K562 (cell line): ENCODE measurements around the gene ADARB2. TPM values are rescaled to one million over a fixed set of nuclear protein-coding genes. Genes with fewer than 3 reads are reported as not detected.
"Not testable (repeated sequence)": the region's sequence is repeated elsewhere in the genome, so short reads cannot be mapped to it uniquely, and the experiment has no call there.

Source experiments
- ATAC-seq: fragments of 200-7000 bp; cut with Tn5 transposase; 3 replicates; pipeline ENCODE4 v1.9.1; 2020; ENCODE audit warnings: moderate library complexity
- BruUV-seq: library from RNA; stranded (reverse); fragments of 400-500 nt; replicated peaks from 2 replicates; lab custom pipeline; 2021; lab: Mats Ljungman, UMichigan
- CTCF ChIA-PET: fragments of 300-600 bp; formaldehyde crosslinking; extraction: SDS; loops from one replicate; lab custom pipeline; 2021; ENCODE audit warnings: low intra/inter-chr PET ratio; lab: Yijun Ruan, JAX
- POLR2A ChIA-PET: fragments of 300-600, 350-650 bp; sonication (Branson Sonifier 250); formaldehyde crosslinking; extraction: SDS; loops from one replicate; lab custom pipeline; 2021; ENCODE audit warnings: antibody characterized with exemption, inconsistent platforms; lab: Yijun Ruan, JAX
- DNase-seq, 4 experiments: peaks; one replicate each; pipeline versions ENCODE4 v3.0.0 to v3.0.0-alpha.2; 2011 to 2018; ENCODE audit warnings: low spot score in 3 of 4, mixed read lengths in 3 of 4; ENCODE audit errors: extremely low read depth in 1 of 4
- FAIRE-seq: peaks from 2 replicates; lab custom pipeline; 2011; peaks lifted over from hg19 to GRCh38; lab: Jason Lieb, UNC
- H2AFZ ChIP-seq: 2 replicates; pipeline ENCODE4 v1.6.0; 2011; ENCODE audit warnings: low read depth, low read length, control low read depth, inconsistent platforms
- H3K27ac ChIP-seq: fragments of 200-600 bp; 3 replicates; pipeline ENCODE4 v1.8.0; 2011; ENCODE audit warnings: low read depth, mild to moderate bottlenecking, control low read depth, inconsistent platforms, low read length, moderate library complexity, mixed read lengths; ENCODE audit errors: extremely low read depth
- H3K27me3 ChIP-seq, 2 experiments: fragments of 300-600 bp in 1 of 2; 2 replicates in 1 of 2; 3 replicates in 1 of 2; pipeline versions ENCODE4 v1.6.0 to v1.8.0; 2011; ENCODE audit warnings: inconsistent platforms in 2 of 2, low read length in 2 of 2, mild to moderate bottlenecking in 1 of 2, mixed read lengths in 1 of 2, moderate library complexity in 1 of 2; ENCODE audit not compliant: control insufficient read depth in 2 of 2, insufficient read depth in 2 of 2
- H3K36me3 ChIP-seq: fragments of 300-600 bp; 3 replicates; pipeline ENCODE4 v1.8.0; 2011; ENCODE audit warnings: mild to moderate bottlenecking, low read length, inconsistent platforms; ENCODE audit not compliant: control insufficient read depth, insufficient read depth
- H3K4me1 ChIP-seq, 2 experiments: fragments of 200-600 bp in 1 of 2; replicated peaks in 1 of 2; 2 replicates in 1 of 2; 3 replicates in 1 of 2; pipeline versions ENCODE4 v1.5.1 to v1.8.0; 2011; ENCODE audit warnings: inconsistent platforms in 2 of 2, low read length in 2 of 2, mild to moderate bottlenecking in 1 of 2, mixed read lengths in 1 of 2, moderate library complexity in 1 of 2; ENCODE audit not compliant: control insufficient read depth in 2 of 2, insufficient read depth in 2 of 2
- H3K4me2 ChIP-seq: 2 replicates; pipeline ENCODE4 v1.6.1; 2011; ENCODE audit warnings: low read length, control low read depth, inconsistent platforms, mixed read lengths; ENCODE audit not compliant: insufficient read depth
- H3K4me3 ChIP-seq: fragments of 200-600 bp; sonication (generic), shearing (Covaris generic); 2 replicates; pipeline ENCODE4 v1.5.1; 2016; ENCODE audit warnings: control low read depth, inconsistent platforms
- H3K79me2 ChIP-seq: fragments of 200-600 bp; 3 replicates; pipeline ENCODE4 v1.8.0; 2011; ENCODE audit warnings: low read length, inconsistent platforms; ENCODE audit not compliant: control insufficient read depth, insufficient read depth
- H3K9ac ChIP-seq, 2 experiments: 2 replicates each; pipeline versions ENCODE4 v1.6.0 to v1.6.1; 2011; ENCODE audit warnings: low read depth in 2 of 2, low read length in 2 of 2, control low read depth in 1 of 2, inconsistent platforms in 1 of 2, mild to moderate bottlenecking in 1 of 2, mixed read lengths in 1 of 2; ENCODE audit not compliant: insufficient read depth in 1 of 2
- H3K9me1 ChIP-seq: one replicate; pipeline ENCODE4 v1.6.0; 2011; ENCODE audit warnings: inconsistent platforms, mild to moderate bottlenecking, low read length, moderate library complexity; ENCODE audit not compliant: control insufficient read depth, insufficient read depth
- H3K9me3 ChIP-seq: replicated peaks from 2 replicates; pipeline ENCODE4 v1.5.1; 2011; ENCODE audit warnings: low read depth, low read length, inconsistent platforms; ENCODE audit not compliant: control insufficient read depth, insufficient read depth
- H4K20me1 ChIP-seq: replicated peaks from 2 replicates; pipeline ENCODE4 v1.6.1; 2011; ENCODE audit warnings: low read length, inconsistent platforms, mixed read lengths; ENCODE audit not compliant: control insufficient read depth, insufficient read depth
- MCM2 ChIP-seq: fragments of 450-650 bp; IDR thresholded peaks from 2 replicates; pipeline ENCODE4 v1.6.1; 2017; ENCODE audit warnings: low read depth, mild to moderate bottlenecking
- MTA1 ChIP-seq: fragments of 450-650 bp; IDR thresholded peaks from 2 replicates; pipeline ENCODE4 v1.6.1; 2017; ENCODE audit warnings: borderline replicate concordance
- POLR2H ChIP-seq: IDR thresholded peaks from 2 replicates; pipeline ENCODE4 v1.6.1; 2016; ENCODE audit warnings: missing genetic modification characterization, low read depth, mild to moderate bottlenecking, control low read depth, missing compliant biosample characterization, moderate library complexity
- SMC3 ChIP-seq: conservative IDR thresholded peaks from 2 replicates; pipeline ENCODE4 v1.6.1; 2011; ENCODE audit warnings: low read depth, low read length, improper control_type of control experiment; ENCODE audit not compliant: insufficient read depth
- TSC22D4 ChIP-seq: fragments of 450-650 bp; IDR thresholded peaks from 2 replicates; pipeline ENCODE4 v1.6.1; 2016; ENCODE audit warnings: missing genetic modification characterization, missing biosample characterization, control low read depth
- YBX1 ChIP-seq: fragments of 450-650 bp; IDR thresholded peaks from 2 replicates; pipeline ENCODE4 v1.7.1; 2016; ENCODE audit warnings: mild to moderate bottlenecking
- ZNF232 ChIP-seq: sonication (generic); formaldehyde crosslinking; IDR thresholded peaks from 2 replicates; pipeline ENCODE4 v1.8.0; 2022; ENCODE audit warnings: mild to moderate bottlenecking, missing genetic modification reagents
- WGBS: fragments of 100-300 bp; shearing (Covaris generic); methylation state at CpG from one replicate; pipeline ENCODE4 v1.1.6; 2016; ENCODE audit warnings: low coverage, mixed read lengths; ENCODE audit not compliant: insufficient coverage; ENCODE audit errors: missing lambda C conversion rate; 5-methylcytosine and 5-hydroxymethylcytosine counted together
- in situ Hi-C: fragments of 300-500 bp; cut with MboI; formaldehyde crosslinking; loops from 4 replicates; pipeline ENCODE4 v1.15.0; 2018; ENCODE audit warnings: inconsistent platforms, mixed read lengths
- intact Hi-C: fragments of 100-400 bp; cut with micrococcal nuclease; formaldehyde crosslinking; loops from 2 replicates; pipeline ENCODE4 v1.14.2; 2022
- polyA plus RNA-seq, 8 experiments: library from polyadenylated mRNA; depleted of rRNA in 4 of 8; stranded (reverse) in 5 of 8; unstranded in 3 of 8; fragments of >200 nt; fragmentation: Nextera tagmentation in 2 of 8; fragmentation: Illumina TruSeq in 1 of 8; extraction: Ambion mirVana in 2 of 8; extraction: Trizol in 1 of 8; gene quantifications; 2 replicates each; pipeline versions ENCODE4 v1.2.1 to v1.2.3, GENCODE V29; 2011 to 2014; ENCODE audit warnings: inconsistent platforms in 1 of 8, missing spikeins in 1 of 8
- total RNA-seq, 7 experiments: library from RNA; depleted of rRNA in 6 of 7; stranded (reverse); fragments of >200 nt in 6 of 7; fragmentation: Illumina TruSeq in 2 of 7; extraction: Trizol in 2 of 7; gene quantifications; 2 replicates each; pipeline versions ENCODE4 v1.2.1 to v1.2.3, GENCODE V29; 2011 to 2021; ENCODE audit warnings: low replicate concordance in 1 of 7
- TF ChIP-seq, protein P1 (sequence below), 2 experiments: fragments of 450-650 bp; IDR thresholded peaks; 2 replicates each; pipeline ENCODE4 v1.6.1; 2016
- TF ChIP-seq, protein P2 (sequence below), 2 experiments: fragments of 200-800 bp in 1 of 2; sonication (Bioruptor generic) in 1 of 2; sonication (generic) in 1 of 2; formaldehyde crosslinking in 1 of 2; IDR thresholded peaks in 1 of 2; conservative IDR thresholded peaks in 1 of 2; 2 replicates each; pipeline versions ENCODE4 v1.5.0 to v1.6.1; 2016 to 2020; ENCODE audit warnings: missing compliant biosample characterization in 1 of 2, missing genetic modification characterization in 1 of 2, missing genetic modification reagents in 1 of 2
- TF ChIP-seq, protein P3 (sequence below): IDR thresholded peaks from 2 replicates; pipeline ENCODE4 v1.6.1; 2016; ENCODE audit warnings: missing genetic modification characterization, missing compliant biosample characterization

Gene ADARB2
- total and polyA plus RNA-seq, 9 of the 15 experiments (the other 6 are each of a cell fraction or from before 2014, with no cell fraction given), result not detected

DNA sequence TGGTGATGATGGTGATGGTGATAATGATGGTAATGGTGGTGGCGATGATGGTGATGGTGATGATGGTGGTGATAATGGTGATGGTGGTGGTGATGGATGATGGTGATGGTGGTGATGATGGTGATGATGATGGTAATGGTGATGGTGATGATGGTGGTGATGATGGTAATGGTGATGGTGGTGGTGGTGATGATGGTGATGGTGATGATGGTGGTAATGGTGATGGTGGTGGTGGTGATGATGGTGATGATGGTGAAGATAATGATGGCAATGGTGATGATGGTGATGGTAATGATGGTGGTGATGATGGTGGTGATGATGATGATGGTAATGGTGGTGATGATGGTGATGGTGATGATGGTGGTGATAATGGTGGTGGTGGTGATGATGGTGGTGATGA is 517.5 kb downstream of the ADARB2 start:
- POLR2A ChIA-PET, H4K20me1 ChIP-seq, H3K79me2 ChIP-seq, ATAC-seq, H3K4me1 ChIP-seq, H3K9me3 ChIP-seq, H3K36me3 ChIP-seq, H3K9ac ChIP-seq, BruUV-seq, intact Hi-C loops, H3K4me2 ChIP-seq, H3K9me1 ChIP-seq, H3K4me3 ChIP-seq, H3K27ac ChIP-seq, H2AFZ ChIP-seq, DNase-seq, in situ Hi-C loops, CTCF ChIA-PET: not testable (repeated sequence)
- FAIRE-seq, result peak; percentile 46
- WGBS, result 0% methylated on average over 1 of the region's 1 CpG
- 0 out of 2 replicates have a peak, but pooled peaks have one; percentile 70 for TF ChIP-seq TSC22D4
- TF ChIP-seq, protein P1, sequence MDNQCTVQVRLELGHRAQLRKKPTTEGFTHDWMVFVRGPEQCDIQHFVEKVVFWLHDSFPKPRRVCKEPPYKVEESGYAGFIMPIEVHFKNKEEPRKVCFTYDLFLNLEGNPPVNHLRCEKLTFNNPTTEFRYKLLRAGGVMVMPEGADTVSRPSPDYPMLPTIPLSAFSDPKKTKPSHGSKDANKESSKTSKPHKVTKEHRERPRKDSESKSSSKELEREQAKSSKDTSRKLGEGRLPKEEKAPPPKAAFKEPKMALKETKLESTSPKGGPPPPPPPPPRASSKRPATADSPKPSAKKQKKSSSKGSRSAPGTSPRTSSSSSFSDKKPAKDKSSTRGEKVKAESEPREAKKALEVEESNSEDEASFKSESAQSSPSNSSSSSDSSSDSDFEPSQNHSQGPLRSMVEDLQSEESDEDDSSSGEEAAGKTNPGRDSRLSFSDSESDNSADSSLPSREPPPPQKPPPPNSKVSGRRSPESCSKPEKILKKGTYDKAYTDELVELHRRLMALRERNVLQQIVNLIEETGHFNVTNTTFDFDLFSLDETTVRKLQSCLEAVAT (IDR thresholded peaks at IDR 0.05), result 0 out of 4 replicates have a peak, but pooled peaks of 1 of the 2 experiments have one; percentile 46
- H3K27me3 ChIP-seq, result peaks cover 0 to 18% of the 10 kb centered on the region in 2 experiments; a peak in 3 of 5 replicates

DNA sequence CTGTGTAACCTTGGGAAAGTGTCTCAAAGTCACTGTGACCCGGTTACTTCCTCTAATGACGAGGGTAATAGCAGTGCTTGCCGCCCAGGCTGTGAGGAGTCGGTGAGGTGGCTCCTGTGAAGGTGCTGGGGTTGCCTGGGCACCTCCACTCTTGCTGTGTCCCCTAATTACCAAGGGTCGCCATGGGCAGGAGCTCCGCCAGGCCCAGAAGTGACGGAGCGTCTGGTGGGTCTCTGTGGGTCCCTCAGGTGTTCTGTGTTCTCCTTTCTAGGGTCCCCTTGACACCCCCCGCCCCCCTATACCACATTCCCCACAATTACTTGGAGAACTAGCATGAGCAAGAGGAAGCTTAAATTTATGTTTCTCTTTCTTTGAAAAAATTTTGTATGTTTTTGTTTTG is 519.7 kb downstream of the ADARB2 start:
- Histone ChIP-seq H2AFZ (no peak overlapping the region), H3K4me2 (no peak overlapping the region), H3K4me3 (no peak overlapping the region), H3K36me3 (no peaks in the 10 kb centered on the region), H4K20me1 (peaks cover 9% of the 10 kb centered on the region), H3K27me3 (peaks cover 0 to 31% of the 10 kb centered on the region in 2 experiments; a peak in 4 of 5 replicates), H3K79me2 (no peaks in the 10 kb centered on the region), H3K9me3 (no peaks in the 10 kb centered on the region), H3K4me1 (peaks cover 0 to 1% of the 10 kb centered on the region in 2 experiments; a peak in 1 of 5 replicates), H3K9me1 (no peaks in the 10 kb centered on the region), H3K27ac (no peak overlapping the region), H3K9ac (no peak overlapping the region)
- no TSS peak for BruUV-seq
- ChIA-PET CTCF (no interaction called here), POLR2A (no interaction called here)
- in situ Hi-C loops, result no loop called here
- 7% methylated on average over 9 of the region's 9 CpGs for WGBS
- DNase-seq, result no peak
- ATAC-seq, result no peak
- intact Hi-C loops, result no loop called here
- FAIRE-seq, result no peak
- TF ChIP-seq POLR2H (tag), result no peak
- no peak for TF ChIP-seq ZNF232 (CRISPR knock-in tag)
- TF ChIP-seq YBX1, result no peak
- no peak for TF ChIP-seq SMC3
- TF ChIP-seq MCM2, result no peak
- no peak for TF ChIP-seq MTA1
- TF ChIP-seq, protein P2, sequence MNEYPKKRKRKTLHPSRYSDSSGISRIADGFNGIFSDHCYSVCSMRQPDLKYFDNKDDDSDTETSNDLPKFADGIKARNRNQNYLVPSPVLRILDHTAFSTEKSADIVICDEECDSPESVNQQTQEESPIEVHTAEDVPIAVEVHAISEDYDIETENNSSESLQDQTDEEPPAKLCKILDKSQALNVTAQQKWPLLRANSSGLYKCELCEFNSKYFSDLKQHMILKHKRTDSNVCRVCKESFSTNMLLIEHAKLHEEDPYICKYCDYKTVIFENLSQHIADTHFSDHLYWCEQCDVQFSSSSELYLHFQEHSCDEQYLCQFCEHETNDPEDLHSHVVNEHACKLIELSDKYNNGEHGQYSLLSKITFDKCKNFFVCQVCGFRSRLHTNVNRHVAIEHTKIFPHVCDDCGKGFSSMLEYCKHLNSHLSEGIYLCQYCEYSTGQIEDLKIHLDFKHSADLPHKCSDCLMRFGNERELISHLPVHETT (CRISPR knock-in tag; conservative IDR thresholded peaks at IDR 0.05 in 1 of 2, IDR thresholded peaks at IDR 0.05 in 1 of 2), result no peak
- TF ChIP-seq, protein P3, sequence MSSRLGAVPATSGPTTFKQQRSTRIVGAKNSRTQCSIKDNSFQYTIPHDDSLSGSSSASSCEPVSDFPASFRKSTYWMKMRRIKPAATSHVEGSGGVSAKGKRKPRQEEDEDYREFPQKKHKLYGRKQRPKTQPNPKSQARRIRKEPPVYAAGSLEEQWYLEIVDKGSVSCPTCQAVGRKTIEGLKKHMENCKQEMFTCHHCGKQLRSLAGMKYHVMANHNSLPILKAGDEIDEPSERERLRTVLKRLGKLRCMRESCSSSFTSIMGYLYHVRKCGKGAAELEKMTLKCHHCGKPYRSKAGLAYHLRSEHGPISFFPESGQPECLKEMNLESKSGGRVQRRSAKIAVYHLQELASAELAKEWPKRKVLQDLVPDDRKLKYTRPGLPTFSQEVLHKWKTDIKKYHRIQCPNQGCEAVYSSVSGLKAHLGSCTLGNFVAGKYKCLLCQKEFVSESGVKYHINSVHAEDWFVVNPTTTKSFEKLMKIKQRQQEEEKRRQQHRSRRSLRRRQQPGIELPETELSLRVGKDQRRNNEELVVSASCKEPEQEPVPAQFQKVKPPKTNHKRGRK (tag), result no peak
